Myocyte (in vitro differentiated cells): ENCODE measurements around the gene HRAS. TPM values are rescaled to one million over a fixed set of nuclear protein-coding genes. Genes with fewer than 3 reads are reported as not detected.

Source experiments
- DNase-seq: peaks from one replicate; pipeline ENCODE4 v3.0.0-alpha.2; 2012; ENCODE audit warnings: low read depth
- total RNA-seq: library from RNA; depleted of rRNA; stranded (reverse); fragments of >200 nt; gene quantifications from 2 replicates; pipeline ENCODE4 v1.2.3, GENCODE V29; 2014

The HRAS gene
- total RNA-seq, 1 donor from 2014 or later, result 66.0 TPM

DNA sequence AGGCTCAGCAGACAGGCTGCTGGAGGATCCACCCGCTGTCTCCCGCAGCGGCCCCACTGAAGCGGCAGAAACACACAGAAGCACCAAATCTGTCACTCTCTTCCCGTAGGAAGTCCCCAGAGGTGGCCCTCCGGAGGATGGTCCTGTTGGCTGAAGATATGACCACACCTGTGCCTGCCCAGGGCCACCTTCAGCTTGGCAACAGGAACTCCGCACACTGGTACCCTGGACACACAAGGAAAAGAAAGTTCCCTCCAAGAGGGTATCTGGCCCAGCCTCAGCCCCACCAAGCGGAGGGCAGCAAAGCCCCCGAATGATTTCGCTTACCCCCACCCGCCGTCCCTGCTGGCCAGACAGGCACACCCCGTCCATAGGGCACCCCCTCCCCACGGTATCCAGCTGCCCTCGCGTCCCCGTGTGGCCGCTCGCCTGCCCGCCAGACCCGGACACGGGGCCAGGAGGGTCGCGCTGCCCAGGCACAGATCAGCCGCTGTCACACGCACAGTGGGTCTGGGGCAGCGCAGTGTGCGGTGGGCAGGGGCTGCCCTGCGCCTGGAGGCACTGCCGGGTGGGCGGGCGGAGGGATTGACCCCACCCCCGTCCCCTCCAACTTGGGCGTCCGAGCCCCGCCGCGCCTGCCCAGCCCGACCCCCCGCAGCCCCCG is 32.4 kb upstream of the HRAS start:
- no peak for DNase-seq

DNA sequence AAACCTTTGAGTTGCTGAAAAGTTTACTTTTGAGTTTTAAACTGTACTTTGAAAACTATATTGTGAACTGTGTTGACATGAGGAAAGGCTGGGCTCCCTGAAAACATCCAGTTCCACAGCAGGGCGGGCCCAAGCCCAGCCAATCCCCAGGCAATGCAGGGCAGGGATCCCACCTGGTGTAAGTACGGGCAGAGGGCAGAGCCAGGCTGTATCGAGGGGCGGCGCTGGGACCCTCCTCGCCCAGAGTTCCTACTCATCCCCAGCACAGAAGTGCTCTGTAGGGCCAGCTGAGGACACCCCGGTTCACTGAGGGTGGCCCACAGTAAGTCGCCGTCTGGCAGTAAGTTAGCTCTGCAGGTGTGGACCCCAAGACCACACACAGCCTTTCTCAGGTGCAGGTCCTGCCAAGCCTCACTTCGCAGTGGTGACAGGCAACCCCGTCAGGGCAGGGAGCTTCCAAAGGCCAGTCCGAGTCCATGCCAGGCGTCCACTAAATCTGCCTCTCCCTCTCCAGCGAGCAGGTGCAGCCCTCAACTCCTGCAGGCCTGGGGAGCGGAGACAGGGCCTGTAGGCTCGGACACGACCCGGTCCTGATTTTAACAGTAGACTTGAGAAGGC is 31.7 kb upstream of the HRAS start:
- DNase-seq, result peak; percentile 26

DNA sequence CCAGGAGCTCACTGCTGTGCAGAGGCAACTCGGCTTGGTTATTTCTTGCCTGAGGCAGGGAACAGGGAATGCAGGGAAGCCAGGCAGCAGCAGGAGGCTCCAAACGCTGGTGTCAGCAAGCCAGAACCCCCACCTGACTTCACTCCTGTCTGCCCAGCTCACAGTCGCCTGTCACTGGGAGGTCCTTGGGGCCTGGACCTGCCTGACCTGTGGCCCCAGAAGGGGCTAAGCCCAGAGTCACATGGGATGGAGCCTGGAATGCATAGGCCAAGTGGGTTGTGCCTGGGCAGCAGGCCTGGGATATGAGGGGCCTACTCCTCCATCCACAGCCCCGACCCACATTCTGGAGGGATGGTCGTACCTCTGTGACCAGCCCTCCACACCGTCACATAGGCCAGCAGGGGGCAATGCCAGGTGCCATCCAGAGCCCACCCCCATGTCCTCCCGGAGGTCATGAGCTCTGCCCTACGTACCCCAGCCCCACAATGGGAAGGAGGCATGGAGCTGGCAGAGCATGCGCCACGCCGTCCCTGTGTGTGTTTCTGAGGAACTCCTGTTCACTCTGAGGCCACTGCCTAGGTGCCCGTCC is 30.6 kb upstream of the HRAS start:
- no peak for DNase-seq

DNA sequence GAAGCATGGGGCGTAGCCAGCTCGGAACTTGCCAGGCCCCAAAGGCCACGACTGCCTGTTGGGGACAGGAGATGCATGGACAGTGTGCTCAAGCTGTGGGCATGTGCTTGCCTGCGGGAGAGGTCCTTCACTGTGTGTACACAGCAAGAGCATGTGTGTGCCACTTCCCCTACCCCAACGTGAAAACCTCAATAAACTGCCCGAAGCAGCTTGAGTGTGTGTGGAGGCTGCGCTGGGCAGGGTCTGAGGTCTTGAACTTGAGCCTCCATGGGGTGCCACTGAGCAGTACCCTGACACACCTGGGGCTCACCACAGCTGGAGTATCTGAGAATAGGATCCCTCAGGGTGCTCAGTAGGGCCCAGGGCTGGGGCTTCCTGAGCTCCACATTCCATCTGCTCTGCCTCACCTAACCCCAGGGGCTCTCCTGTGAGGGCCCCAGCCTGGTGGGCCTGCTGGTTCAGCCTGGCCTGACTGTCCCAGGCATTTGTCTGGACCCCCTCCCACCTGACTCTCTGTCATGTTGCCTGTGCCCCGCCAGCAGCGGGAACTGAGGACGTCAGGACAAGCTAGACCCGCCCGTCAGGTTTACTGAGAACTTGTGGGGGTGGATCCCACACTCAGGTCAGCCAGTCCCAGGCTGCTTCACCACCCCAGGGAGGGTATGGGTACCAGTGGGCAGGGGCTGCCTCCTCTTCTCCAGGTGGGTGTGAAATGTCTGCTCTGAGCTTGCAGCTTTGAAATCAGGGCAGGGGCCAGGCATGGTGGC is 28.6 kb upstream of the HRAS start:
- DNase-seq, result no peak

DNA sequence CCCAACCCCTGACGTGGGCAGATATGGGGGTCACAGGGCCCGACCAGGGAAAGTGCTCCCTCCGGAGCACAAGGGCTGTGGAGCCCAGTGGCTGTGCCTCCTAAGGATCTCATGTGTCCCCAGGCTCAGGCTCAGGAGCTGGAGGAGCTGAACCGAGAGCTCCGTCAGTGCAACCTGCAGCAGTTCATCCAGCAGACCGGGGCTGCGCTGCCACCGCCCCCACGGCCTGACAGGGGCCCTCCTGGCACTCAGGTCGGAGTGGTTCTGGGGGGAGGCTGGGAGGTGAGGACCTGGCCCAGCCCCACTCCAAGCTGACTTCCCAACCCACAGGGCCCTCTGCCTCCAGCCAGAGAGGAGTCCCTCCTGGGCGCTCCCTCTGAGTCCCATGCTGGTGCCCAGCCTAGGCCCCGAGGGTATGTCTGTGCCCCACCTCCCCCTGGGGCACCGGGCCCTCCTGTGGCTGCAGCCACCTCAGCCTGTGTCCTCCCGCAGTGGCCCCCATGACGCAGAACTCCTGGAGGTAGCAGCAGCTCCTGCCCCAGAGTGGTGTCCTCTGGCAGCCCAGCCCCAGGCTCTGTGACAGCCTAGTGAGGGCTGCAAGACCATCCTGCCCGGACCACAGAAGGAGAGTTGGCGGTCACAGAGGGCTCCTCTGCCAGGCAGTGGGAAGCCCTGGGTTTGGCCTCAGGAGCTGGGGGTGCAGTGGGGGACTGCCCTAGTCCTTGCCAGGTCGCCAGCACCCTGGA is 27.9 kb upstream of the HRAS start:
- no peak for DNase-seq

DNA sequence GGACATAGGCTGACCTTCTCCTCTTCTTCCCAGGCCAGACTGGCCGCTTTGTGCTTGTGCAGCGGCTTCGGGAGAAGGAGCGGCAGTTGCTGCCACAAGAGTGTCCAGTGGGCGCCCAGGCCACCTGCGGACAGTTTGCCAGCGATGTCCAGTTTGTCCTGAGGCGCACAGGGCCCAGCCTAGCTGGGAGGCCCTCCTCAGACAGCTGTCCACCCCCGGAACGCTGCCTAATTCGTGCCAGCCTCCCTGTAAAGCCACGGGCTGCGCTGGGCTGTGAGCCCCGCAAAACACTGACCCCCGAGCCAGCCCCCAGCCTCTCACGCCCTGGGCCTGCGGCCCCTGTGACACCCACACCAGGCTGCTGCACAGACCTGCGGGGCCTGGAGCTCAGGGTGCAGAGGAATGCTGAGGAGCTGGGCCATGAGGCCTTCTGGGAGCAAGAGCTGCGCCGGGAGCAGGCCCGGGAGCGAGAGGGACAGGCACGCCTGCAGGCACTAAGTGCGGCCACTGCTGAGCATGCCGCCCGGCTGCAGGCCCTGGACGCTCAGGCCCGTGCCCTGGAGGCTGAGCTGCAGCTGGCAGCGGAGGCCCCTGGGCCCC is 26.8 kb upstream of the HRAS start:
- no peak for DNase-seq

DNA sequence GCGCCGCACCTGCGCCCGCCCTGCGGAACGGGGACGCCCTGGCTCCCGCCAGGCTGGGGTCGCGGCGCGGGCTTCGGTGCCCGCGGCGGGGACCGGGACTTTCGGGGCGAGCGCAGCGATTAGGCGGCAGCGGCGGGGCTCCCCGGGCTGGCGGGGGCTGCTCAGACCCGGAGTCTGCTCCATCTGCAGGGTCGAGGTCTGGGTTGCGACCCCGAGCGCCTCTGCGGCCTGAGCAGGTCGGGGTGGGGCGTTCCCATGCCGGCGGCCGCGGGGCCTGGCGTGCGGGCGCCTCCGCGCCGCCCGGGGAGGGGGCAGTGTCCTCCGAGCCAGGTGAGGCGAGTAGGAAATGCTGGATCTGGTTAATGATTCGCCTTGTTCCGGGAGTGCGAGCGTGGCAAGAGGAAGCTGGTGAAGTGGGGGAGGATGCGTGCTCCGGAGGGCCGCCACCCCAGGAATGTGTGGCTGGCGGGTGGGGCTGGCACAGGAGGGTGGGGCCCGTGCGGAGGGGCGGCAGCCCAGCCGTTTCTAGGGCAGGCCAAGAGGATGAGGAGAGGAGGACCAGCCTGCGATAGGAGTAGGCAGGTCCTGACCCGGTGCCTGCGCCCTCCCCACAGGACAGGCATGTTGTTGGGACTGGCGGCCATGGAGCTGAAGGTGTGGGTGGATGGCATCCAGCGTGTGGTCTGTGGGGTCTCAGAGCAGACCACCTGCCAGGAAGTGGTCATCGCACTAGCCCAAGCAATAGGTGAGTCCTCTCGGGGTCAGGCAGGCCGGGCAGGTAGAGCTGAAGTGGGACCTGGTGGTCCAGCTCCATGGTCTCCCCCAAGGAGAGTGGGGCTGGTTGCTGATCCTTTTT is 26.0 kb upstream of the HRAS start:
- peak; percentile 41 for DNase-seq

DNA sequence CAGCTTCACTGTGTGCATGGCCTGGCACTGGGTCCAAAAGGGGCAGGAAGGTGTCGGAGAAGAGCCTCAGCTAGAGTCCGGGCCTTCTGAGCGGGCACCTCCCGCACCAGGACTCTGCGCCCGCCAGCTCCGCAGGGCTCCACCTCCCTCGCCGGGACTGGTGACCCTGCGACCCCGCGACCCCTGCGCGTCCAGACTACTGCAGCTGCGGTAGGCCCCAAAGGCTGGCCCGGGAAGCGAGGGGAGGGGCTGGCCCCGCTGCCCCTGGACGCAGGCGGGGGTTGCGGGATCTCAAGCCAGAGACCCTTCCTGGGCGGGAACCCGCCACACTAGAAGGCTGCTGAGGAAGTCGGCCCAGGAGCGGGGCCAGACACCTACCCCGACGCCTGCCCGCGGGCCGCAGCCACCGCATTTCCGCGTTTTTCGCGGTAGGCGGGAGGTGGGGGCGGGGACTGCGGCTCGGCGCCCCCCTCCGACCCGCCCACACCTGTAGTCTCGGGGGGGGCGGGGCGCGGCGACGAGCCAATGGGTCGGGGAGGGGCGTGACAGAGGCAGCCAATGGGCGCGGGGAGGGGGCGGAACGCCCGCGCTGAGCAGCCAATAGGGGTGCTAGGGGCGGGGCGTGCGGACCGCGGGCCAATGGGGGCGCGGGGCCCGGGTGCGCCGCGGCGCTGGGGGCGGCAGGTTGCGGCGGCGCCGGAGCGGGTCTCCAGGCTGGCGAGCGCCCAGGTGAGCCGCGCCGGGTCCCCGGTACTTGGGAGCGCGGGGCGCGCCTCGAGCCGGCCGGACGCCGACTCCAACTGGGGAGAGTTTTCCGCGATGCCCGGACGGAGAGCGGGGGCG is 25.1 kb upstream of the HRAS start, which contains the start of the genes LMNTD2 and RASSF7:
Gene LMNTD2 (minus strand): TSS at position 434 of the 843 bp plus-strand sequence. CDS start 22 bp downstream, at position 412.
Gene RASSF7 (plus strand): TSS at position 666 of the 843 bp plus-strand sequence. CDS start 799 bp downstream, outside the sequence.
- peak; percentile 81 for DNase-seq

DNA sequence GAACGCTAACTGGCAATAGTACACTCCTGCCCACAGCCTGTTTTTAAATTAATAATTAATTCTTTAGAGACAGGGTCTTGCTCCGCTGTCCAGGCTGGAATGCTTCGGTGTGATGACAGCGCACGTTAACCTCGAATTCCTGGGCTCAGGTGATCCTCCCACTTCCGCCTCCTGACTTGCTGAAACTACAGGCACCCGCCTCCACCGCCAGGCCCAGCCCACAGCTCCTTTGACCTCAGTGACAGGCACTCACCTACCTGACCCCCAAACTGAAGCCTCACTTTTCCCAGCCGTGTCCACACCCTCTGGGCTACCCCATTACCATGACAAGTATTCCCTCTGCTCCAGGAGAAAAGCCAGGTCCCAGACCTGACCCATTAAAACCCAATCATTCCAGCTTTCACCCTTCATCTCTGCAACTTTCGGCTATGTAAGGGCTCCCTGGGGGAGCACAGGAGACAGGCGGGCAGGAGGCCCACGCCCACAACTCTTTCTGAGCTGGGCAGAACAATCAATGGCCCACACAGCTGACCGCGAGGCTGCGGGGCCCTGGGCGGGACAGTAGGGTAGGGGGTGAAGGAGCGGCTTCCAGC is 24.4 kb upstream of the HRAS start:
- DNase-seq, result no peak

DNA sequence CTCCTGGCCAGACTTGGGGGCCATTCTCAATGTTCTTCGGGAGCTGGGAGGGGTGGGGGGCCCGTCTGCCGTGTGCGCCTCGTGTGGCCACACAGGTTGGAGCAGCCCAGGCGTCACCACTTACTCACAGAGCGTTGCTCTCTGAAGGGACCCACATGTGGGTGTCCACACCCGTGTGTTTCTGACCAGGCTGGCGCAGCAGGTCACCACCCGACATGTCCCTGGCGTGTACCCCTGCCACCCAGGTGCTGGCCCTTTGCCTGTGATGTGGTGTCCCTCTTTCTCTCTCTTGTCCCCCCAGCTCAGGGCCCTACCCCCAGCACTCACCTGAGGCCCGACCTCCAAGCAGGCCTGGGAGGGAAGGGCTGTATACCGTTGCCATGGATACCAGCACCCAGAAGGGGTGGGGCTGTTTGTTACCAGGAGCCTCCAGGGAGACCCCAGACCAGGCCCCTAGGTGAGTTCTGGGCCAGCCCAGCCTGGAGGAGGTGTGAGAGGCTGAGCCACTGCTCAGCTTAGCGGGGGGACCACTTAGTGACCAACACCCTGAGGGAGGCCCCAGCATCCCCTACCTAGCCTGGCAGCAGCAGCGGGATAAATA is 23.7 kb upstream of the HRAS start:
- DNase-seq, result no peak

DNA sequence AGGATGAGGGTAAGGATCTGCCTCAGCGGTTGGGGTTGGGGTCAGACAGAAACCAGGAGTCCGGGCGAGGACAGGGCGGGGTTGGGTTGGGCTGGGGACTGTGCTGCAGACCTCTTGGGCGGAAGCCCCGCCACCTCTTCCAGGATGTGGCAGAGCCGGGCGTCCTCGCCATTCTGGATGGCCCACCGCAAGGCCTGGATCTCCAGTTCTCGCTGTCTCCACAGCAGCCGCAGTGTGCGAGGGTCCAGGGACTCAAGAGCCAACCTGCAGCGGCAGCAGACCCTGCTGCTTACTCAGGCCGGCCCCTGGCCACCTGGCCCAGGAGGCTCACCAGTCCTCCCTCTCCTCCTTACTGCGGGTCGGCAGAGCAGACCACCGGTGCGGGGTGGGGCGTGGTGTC is 23.1 kb upstream of the HRAS start:
- DNase-seq, result no peak

DNA sequence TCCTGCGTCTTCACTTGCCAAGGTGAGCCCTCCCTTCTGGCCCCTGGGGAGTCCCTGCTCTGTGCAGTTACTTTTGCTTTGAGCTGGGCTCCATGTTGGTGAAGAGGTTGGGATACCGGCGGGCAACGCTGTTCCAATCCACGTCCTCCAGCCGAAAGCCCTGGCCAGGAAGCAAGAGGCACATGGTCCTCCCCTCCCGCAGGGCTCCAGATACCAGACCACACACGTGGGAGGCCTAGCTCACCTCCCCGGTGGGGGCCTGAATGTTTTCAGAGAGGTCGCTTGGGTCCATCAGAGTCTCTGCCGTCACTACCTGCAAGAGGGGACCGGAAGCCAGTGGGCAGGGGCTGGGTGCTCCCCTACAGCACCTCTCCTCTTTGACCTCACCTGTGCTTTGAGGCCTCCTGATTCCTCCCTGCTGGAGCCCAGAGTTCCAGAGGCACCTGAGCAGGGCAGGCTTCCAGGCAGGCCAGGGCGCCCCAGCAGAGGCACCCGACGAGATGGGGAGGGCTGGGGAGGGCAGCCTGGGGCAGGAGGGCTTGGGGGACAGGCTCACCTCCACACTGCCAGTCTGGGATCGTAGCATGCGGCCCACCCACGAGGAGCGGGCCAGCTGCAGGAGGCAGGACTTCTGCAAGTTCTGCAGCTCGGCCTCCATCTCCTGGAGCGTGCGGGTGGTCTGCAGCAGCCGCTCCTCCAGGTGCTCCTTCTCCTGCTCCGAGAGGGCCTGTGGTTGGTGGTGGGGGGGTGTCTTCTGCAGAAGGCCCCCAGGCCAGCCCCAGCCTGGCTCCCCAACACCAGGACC is 22.2 kb upstream of the HRAS start:
- DNase-seq, result no peak

DNA sequence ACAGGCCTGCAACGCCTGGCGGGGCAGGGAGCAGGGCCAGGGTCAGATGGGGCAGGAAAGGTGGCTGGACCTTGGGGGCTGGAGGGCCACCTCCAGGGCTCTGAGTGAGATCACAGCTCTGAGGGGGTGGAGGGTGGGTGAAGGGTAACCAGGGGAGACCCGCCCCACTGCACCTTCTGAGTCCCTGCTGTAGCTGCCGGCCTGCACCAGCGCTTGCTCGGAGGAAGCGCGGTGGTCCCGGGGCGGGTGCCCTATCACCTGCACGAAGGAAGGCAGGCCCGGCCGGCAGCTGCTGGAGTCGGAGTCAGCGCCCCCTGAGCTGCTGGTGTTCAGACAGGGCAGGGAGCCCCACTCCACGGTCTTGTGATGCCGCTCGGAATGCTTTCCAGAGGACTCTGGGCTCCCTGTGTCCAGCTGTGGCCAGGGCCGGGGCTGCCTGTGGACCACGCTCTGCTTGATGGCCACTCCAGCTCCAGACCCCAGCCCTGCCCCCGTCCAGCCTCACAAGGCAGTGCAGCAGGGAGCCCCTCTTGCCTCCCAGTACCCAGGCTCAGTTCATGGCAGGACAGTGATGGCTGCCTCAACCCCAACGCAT is 21.4 kb upstream of the HRAS start:
- DNase-seq, result no peak

DNA sequence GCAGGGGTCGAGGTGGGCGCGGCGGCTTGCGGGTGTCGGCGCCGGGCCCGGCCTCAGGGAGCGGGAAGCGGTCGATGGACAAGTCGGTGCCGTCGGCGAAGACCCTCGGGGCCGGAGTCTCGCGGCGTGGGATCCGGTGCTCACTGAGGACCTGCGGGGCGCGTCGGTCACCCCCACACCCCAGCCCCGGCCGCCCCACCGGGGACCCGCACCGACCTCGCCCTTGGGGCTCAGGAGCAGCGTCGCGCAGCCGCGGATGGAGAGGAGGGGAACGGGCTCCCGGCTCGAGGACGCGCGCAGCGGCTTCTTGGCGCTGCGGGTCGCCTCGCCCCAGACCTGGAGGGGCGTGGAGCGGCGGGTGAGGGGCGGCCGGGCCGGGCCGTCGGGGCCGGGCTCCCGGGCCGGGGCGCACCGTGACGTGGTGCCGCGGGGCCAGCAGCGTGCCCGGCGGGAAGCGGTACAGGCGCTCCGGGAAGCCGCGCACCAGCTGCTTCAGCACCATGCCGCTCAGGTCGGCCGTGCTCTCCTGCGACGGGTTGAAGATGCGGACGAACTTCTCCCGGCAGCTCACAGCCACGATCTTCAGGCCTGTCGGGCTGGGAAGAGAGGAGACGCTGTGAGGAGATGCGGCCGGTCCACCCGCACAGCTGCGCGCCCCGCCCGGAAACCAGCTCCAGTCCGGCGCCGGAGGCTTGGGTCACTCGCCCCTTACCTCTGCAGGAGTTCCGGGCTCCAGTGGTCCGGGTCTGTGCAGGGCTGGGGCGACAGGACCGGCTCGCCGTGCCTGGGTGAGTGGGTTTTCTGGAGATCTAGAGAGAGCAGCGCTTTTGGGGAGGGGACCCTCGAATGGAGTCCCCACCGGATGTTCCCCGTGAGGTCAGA is 20.6 kb upstream of the HRAS start:
- DNase-seq, result no peak

DNA sequence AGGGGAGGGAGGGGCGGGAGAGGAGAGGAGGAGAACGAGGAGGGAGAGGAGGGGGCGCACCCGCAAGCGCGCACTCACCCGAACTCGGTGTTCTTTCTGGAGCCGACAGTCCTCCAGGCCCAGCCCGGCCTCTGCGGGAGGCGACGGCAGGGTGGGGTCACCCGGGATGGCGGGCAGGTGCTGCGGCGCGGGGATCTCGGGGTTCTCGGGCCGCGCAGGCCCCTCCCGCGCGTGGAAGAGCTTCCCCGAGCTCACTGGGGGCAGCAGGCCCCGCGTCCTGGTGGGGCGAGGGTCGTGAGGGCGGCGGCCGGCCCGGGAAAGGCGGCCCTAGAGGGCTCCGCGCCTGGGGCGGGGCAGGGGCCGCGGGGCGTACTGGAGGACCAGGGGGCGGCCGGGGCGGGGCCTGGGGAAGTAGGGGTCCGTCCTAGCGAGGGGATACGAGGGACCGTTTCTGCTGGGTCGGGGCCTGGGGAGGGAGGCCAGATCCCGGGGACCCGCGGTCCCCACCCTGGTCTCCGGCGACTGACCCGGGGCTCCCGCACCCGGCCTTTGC is 19.9 kb upstream of the HRAS start:
- DNase-seq, result no peak
